Measurements from ENCODE around the gene ITGB1BP1.

Gene ITGB1BP1

GRCh38 chr2:9375857-9376428 is 47.4 kb downstream of the ITGB1BP1 start:
- no peak for DNase-seq

GRCh38 chr2:9374071-9374730 is 49.1 kb downstream of the ITGB1BP1 start:
- no peak for DNase-seq

- DNase-seq, result no peak
Measured at GRCh38 chr2:9373476-9373875, 49.9 kb downstream of the ITGB1BP1 start.

GRCh38 chr2:9373047-9373446 is 50.3 kb downstream of the ITGB1BP1 start:
- no peak for DNase-seq

- DNase-seq, result no peak
Measured at GRCh38 chr2:9370746-9371145, 52.6 kb downstream of the ITGB1BP1 start.

- no peak for DNase-seq
Measured at GRCh38 chr2:9366026-9366425, 57.3 kb downstream of the ITGB1BP1 start.

- no peak for DNase-seq
Measured at GRCh38 chr2:9365498-9366019, 57.8 kb downstream of the ITGB1BP1 start.

GRCh38 chr2:9364791-9365497 is 58.4 kb downstream of the ITGB1BP1 start:
- no peak for DNase-seq

GRCh38 chr2:9364373-9364772 is 59.0 kb downstream of the ITGB1BP1 start:
- DNase-seq, result no peak

- DNase-seq, result no peak
Measured at GRCh38 chr2:9360701-9361100, 62.6 kb downstream of the ITGB1BP1 start.

- DNase-seq, result no peak
Measured at GRCh38 chr2:9360110-9360509, 63.2 kb downstream of the ITGB1BP1 start.

GRCh38 chr2:9359463-9359862 is 63.9 kb downstream of the ITGB1BP1 start:
- DNase-seq, result no peak

GRCh38 chr2:9358846-9359245 is 64.5 kb downstream of the ITGB1BP1 start:
- no peak for DNase-seq

- DNase-seq, result no peak
Measured at GRCh38 chr2:9356261-9356660, 67.1 kb downstream of the ITGB1BP1 start.

GRCh38 chr2:9355716-9356115 is 67.6 kb downstream of the ITGB1BP1 start:
- DNase-seq, result no peak

- no peak for DNase-seq
Measured at GRCh38 chr2:9355270-9355669, 68.1 kb downstream of the ITGB1BP1 start.

GRCh38 chr2:9354318-9354717 is 69.0 kb downstream of the ITGB1BP1 start:
- DNase-seq, result no peak

Measured in right forelimb (tissue), 1 donor.